ENCODE measurements around the gene NCAPD3.

Gene NCAPD3

DNA sequence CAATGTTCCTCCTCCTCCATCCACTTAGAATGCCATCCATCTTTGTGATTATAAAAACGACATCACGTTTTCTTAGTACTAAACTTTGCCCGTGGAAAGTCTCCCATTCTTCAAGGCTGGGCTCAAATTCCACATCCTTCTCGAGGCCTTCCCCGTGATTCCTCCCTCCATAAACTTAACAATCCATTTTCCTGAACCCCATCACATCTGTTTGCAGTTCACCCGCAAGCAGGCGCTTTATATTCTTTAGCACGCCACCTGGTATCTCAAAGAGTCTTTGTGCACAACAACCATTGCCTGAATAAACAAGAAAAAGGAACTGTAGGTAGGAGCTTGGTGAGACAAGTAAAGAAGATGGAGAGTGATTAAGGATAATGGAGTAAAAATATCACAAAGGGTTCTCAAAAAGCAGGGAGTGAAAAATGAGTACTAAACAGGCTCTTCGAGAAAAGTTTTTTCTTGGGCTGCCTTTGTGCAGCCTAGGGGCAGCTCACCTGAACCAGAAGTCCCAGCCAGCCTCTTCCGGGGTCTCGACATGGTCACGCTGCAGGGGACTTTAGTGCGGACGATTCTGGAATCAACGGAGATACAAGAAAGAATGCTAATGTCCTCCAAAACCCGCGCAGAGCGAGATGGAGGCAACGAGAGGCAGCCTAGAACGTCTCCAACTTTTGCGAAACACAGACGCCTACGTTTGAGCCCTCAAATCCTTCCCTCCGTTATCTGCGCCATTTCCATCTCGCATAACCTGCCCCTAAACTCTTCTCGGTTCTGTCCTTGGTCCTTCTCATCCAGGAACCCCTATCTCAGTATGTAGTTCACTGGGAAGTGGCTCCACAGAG lies 28.8 kb upstream of the NCAPD3 start:
- DNase-seq (ENCODE audit: low spot score) = peak; percentile 26

DNA sequence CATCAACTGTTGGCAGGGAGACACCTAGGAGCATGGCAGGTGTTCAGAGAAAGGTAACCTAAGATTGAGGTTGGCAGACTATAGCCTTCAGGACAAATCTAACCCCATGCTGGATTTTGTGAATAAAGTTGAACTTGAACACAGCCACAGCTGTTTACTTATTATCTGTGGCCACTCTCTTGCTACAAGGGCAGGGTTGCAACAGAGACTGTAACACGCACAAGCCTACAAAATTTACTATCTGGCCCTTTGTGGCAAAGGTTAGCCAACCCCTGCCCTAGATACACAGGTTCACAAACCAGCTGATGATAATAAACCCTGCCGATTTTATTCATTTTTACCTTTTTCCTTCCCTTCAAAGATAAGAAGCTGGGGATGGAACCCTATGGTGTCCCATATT lies 26.9 kb upstream of the NCAPD3 start:
- DNase-seq (ENCODE audit: low spot score) = no peak

DNA sequence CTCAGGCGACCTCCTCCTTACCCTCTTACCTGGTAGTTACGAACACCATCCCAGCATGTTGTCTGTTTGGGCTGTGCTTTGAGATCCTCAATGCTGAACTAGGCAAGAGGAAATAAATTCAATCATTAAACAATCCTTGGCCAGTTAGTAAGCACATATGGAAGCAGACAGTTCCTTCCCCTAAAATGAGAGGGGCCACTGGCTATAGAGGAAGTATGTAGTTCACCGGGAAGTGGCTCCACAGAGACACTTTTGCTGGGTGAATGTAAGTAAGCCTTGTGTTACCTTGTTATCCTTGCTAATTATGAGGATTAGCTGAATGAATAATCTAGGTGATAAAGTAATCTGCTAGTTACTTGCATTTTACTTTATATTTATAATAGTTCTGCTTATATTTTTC lies 26.5 kb upstream of the NCAPD3 start:
- no peak for DNase-seq (ENCODE audit: low spot score)

DNA sequence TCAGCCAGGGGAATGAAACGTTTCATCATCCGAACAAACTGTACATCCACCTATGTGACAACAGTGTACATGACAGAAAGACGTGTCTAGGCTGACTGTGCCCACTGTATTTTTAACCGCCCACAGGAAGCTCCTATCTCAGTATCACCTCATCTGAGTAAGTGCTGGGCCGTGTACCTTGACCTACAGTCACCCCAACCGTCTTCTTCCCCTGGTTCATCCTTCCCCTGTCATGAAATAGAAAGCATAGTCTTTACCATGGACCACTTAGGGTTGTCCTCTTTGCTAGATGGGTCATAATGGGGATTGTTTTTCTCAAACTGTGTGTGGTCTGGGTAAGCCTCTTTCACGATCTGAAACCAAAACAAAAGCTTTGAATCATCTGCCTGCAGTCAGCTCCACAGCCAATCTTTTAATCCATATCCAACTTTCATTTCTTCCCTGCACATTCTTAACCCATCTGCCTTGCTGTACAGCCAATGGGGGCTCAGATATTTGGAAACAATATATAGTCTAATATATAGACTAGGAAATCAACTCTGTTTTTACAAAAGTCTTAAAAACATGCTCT lies 25.2 kb upstream of the NCAPD3 start:
- no peak for DNase-seq (ENCODE audit: low spot score)

DNA sequence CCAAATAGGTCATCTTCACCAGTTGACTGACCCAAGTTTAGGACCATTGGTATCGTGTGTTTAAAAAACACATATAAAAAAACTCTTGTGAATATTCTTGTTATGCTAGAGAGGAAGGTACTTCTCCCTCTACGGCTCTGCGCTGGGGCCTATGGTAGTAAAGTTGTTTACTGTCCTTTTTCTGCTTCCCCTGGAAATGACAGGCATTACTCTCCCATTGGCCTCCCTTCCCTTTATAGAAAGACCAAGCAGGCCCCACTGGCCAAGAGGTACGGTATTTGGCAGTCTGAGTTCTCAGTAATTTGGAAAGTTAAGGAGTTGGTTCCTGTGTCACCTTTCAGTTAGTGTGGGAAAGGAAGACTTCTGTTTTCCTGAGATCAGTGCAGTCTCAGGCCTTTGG lies 22.9 kb upstream of the NCAPD3 start:
- DNase-seq (ENCODE audit: low spot score) = no peak

DNA sequence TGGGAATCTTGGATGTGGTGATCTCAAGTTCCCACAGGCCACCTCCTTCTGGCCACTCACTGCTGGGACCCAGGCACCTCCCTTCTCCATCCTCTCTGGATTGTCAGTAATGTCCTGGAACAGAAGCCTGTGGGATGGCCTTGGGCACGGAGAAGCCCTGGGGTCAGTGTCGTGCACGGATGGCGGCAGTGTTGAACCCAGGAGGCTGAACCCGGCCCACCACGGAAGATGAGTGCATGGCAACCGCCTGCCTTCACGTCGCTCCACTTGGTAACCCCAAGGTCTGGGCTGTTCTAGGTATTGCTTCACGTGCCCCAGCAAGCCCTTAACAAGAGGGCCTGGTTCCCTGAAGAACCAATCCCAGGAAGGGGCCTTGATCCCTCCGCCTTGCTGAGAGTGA lies 22.3 kb upstream of the NCAPD3 start:
- no peak for DNase-seq (ENCODE audit: low spot score)

DNA sequence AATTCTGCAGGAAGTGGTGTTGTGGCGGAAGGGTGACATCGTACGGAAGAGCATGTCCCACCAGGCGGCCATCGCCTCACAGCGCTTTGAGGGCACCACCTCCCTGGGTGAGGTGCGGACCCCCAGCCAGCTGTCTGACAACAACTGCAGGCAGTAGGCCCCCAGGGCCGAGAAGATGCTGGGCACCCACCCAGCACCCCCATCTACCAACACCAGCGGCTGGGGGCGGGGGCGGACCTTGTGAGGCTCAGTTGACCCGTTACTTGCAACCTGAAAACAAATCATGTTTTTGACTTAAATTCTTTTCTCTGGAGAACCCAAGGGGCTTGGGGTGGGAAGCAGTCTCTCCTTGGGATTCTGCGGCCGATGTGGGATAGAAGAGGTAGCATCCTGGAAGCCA lies 21.7 kb upstream of the NCAPD3 start:
- DNase-seq (ENCODE audit: low spot score) = no peak

DNA sequence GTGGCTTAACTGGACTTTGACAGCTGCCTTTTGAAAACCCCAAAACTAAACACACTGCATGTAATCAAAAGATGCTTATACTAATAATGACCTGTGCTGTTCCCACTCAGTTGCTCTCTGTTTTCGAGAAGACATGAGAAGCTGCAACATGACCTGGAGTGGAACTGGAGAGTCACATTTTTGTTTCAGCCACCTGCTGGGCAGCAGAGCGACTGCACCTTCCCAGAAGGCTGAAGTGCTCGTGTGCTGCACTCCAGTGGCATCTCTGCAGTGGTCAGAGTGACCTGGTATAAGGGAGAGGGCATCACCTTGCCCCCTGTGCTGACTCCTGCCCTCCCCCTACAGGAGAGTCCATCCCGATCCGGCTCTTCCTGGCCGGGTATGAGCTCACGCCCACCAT lies 20.8 kb upstream of the NCAPD3 start:
- DNase-seq (ENCODE audit: low spot score) = peak; percentile 44

DNA sequence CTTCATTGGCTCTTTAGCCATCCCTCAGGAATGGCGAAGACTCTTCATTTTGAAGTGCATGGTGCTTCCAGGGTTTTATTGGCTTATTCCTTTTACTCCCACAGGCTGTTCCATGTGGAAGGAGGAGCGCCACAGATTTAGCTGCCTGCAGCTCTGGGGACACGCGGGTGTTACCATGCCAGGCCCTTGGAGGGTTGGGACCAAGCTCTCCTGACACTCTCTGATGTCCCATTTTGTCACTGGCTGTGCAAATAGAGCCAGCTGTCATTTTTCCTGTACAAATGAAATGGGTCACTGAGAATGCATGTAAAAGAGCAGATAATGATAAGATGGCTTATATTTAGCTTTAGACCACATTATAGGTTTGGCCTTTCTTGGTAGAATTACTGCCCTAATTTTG lies 20.1 kb upstream of the NCAPD3 start:
- DNase-seq (ENCODE audit: low spot score) = no peak

DNA sequence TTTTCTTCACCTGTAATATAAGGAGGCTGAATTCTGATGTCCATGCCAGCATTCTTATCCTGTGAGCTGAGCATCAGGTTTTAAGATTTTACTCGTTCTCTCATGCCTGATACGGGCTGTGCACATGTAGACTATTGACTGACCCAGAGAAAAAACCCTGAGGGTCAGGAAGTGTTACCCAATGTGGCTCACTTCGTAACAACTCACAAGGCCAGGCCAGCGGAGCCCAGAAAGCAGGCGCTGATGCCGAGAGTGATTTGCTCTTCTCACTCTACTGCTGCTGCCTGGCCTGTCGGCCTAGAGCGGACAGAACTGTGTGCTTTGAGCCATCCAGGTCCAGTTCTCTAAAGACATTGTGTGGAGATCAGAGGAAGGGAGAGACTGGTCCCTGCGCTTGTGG lies 18.6 kb upstream of the NCAPD3 start:
- DNase-seq (ENCODE audit: low spot score) = no peak

DNA sequence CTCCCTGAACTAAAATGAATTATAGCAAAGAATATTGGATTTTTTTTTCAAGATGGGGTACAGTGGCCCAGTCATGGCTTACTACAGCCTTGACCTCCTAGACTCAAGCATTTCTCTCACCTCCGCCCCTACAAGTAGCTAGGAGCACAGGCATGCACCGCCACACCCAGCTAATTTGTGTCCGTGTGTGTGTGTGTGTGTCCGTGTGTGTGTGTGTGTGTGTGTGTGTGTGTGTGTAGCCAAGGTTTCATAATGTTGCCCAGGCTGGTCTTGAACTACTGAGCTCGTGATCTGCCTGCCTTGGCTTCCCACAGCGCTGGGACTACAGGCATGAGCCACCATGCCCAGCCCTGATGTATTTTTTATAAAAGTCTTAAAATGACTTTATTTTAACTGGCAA lies 16.8 kb upstream of the NCAPD3 start:
- DNase-seq (ENCODE audit: low spot score) = no peak

DNA sequence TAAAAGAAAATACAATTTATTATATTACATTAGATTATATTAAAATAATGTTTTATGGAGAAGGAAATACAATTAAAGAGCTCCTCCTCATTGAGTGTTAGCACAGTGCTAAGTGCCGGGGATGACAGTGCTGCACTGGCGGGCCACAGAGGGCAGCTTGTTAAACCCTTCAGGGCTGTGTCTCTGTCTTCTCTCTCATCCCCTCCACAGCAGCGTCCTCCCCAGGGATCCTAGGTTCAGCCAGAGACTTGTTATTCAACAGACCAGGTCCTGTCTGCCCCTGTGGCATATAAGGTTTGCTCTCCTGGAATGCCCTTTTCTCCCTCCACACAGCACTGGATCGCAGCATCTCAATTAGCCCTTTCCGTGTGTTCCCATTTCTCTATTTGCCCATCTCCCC lies 15.2 kb upstream of the NCAPD3 start:
- no peak for DNase-seq (ENCODE audit: low spot score)

DNA sequence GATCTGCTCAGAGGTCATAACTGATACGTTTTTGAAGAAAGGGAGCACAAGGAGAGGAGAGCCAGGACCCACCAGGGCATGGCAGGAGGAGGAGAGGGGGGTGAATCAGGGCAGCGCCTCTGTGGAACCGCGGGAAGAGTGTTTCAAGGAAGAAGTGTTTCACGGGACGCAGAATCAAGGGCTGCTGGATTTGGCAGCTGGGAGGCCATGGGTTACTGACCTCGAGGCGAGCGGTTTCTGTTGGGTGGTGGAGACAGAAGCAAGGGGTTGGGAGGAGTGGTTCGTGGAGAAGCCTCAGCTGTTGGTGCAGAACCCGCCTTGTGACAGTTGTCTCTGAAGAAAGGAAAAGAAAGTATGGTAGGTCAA lies 13.8 kb upstream of the NCAPD3 start:
- no peak for DNase-seq (ENCODE audit: low spot score)

DNA sequence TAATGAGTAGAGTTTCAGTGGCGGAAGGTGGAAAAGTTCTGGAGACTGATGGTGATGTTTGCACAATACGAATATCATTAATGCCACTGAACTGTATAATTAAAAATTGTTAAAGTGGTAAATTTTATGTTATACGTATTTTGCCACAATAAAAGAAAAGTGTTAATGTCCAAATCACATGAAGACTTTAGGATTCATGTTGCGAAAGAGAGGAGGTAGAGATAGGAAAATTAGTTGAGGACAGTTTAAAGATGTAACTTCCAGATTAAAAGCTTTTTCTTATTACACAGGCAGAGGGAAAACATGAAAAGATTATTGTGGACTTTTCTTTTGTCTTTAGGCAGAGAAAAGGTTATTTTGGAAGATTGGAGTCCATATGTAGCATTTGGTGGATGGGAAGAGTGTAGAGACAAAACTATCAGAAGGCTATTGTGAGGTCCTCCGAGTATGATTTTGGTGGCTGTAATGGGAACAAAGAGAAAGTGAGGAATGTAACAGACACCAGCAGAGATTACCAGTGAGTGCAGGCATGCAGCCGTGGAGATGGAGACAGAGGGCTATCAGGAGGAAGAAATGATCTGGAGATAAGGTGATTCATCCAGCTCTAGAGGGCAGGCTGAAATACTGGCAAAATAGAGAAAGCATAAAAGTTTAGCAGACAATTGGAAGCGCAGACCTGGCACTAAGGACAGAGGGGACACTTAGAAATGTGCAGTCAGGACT lies 13.2 kb upstream of the NCAPD3 start:
- no peak for DNase-seq (ENCODE audit: low spot score)

DNA sequence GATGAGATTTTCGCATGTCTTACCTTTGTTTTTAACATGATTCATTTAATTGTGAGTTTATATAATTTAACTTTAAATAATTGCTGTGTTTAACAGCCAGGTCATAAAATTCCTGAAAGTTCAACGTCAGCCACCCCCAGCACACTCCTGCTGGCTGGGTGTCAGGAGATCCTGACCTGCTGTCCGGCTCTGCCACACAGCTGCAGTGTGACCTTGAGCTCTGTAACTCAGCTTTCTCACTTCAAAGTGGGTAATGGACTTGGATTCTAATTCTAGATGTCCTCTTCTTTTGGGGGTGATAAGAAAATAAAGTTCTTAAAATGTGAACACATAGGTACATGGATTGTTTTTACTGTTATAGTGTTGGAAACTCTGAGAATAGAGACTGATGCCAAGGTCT lies 11.6 kb upstream of the NCAPD3 start:
- no peak for DNase-seq (ENCODE audit: low spot score)

DNA sequence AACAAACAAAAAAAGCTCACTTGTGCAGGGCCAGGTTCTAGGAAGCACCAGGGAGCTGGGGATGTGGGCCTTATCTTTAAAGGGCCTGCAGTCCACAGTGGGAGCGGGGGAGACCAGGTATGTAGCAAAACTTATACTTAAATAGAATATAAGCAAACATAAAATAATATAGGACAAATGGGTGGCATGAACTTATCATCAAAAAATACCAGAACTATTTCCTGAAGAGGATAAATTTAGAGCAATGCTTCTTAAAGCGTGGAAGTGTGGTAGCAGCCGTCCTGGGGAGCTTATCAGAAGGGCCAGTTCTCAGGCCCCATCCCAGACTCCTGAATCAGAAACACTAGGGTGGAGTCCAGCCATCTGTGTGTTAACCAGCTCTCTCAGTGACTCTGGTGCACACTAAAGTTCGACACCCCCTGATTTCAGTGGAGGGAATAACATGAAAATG lies 10.0 kb upstream of the NCAPD3 start:
- DNase-seq (ENCODE audit: low spot score) = no peak

DNA sequence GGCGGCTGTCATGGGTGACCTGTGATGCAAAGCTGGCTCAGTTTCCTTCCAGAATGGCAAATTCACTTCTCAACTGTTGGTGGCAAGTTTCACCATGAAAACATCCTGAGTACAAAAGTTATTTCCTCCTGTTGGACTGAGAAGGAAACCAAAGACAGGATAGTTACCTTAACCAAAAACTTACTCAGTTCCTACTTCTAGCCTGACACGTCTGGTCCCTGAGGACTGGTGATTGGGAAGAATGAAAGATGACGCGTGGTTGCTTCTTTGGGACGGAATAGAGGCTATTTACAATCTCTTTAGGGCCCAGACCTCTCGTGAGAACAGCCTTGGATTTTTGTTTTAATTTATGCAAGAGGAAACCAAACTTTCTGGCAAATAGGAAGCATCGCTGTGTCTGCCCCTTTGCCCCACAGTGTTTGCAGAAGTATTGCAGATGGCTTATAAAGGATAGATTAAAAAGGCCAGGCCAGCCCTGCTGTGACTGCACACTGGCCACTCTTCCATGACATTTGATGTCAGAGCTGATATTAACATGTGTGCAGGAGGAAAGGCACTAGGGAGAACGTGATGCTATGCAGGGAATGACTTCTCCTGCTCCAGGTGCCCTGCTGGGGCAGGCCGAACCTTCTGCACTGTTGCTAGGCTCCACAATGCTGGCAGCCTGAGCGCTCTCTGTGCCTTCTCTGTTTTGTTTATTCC lies 8.3 kb upstream of the NCAPD3 start:
- no peak for DNase-seq (ENCODE audit: low spot score)

DNA sequence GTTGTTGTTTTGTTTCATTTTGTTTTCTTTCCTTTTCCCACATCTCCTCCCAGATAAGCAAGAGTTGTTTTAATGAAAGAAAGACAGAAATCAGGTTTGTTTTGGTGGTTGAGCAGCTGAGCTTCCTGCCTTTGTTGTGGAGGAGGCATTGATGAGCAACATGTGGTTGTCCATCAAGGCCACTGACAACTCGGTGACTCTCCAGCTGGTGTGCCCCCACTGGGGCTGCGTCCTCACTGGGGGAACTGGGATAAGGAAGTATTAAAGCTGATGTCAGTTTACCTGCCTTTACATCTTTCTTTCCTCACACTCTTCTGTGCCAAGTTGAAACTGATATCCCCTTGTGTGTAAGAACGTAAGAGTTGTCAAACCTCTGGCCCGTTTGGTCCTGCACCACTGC lies 6.6 kb upstream of the NCAPD3 start:
- DNase-seq (ENCODE audit: low spot score) = no peak

DNA sequence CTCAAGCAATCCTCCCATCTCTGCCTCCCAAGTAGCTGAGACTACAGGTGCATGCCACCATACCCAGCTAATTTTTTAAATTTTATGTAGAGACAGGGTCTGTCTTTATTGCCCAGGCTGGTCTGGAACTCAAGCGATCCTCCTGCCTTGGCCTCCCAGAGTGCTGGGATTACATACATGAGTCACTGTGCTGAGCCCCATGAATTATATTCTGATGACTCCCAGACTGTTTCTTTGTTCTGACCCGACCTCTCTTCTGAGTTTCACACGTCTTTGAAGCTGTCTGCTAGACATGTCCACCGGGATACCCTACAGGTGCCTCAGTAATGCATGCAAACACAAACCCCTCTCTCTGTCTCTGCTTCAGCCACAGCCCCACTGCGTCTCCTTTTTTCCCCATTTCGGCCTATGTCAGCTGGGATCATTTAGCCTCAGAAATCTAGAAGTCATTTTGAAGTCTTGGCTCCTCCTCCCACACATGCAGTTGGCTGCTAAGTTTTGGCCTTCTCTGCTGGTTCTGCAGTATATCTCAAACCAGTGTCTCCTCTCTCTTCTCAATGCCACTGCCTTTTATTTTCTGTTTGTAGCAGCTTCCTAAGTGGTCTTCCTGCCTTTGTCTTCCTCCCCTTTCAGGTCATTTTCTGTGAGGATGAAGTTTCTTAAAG lies 5.5 kb upstream of the NCAPD3 start:
- DNase-seq (ENCODE audit: low spot score) = no peak

DNA sequence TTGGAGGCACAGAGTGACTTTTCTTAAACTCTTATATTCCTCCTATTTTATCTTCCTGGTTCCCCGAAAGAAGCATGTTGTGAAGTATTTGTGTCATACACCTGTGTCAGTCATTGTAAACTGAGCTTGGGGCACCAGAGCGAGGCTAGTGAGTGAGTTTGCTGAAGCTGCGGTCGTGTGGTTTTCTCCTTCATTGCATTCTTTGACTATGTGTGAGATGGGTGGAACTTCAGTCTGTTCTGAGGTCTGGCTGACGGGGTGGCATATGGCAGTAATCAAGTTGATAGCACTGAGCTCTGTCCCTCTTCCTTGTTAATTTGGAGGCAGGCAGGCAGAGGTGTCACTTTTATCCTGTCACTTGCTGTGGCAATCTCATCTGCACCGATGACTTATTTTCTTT lies 4.9 kb upstream of the NCAPD3 start:
- DNase-seq (ENCODE audit: low spot score) = no peak

DNA sequence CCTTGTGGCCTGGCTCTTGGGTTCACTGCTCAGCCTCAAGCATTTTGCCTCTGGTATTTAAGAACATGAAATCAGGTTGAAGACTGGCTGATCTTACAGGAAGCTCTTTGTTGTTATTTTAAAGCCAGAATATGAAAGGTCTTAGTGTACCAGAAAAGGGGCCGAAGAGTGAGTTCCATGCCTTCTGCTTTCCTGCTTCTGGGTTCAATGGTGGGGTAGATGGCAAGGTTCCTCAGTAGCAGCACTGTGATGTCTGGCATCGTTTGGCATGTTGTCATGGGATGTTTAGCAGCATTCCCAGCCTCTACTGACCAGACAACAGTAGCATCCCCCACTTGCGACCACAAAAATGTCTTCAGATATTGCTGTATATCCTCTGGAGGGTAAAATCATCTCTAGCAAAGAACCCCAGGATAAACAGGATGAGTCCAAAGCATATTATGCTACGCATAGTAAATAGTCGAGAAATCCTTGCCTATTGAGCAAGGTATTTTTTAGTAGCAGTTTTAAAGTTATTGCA lies 3.1 kb upstream of the NCAPD3 start:
- no peak for DNase-seq (ENCODE audit: low spot score)
